ENCODE measurements around the gene NECAB2. TPM values are rescaled to one million over a fixed set of nuclear protein-coding genes. Genes with fewer than 3 reads are reported as not detected.

The NECAB2 gene
- total RNA-seq, 1 donor from 2014 or later, result not detected

DNA sequence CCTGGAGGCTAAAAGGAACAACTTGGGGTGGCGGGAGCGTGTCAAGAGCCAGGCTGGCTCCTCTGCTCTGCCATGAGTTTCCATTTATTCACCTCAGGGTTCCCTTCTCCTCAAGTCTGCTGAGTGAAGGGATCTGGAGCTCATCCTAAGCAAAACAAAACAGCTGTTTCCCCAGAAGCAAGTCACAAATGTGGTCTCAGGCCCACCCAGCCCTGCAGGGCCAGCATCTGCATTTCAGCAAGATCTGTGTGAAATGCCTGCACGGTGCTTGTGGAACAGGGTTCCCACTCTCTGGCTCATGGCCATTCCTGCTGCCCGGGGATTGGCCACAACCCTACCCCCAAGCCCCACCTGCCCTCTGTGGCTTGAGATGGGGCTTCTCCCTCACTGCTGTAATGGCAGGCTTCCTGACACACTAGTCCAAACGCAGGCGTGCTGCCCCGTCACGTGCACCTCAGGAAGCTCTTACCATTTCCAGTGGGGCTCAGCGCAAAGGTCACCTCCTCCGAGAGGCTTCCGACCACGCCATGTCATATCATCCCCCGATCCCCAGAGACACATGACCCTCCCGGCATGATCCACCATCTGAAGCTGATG, 72.3 kb downstream of the NECAB2 start:
- peaks cover 4% of the 10 kb centered on the region for H3K9me3 Mint-ChIP-seq (ENCODE audit: unreplicated experiment)
- H3K4me1 Mint-ChIP-seq (ENCODE audit: unreplicated experiment), result peaks cover 3% of the 10 kb centered on the region
- no peak overlapping the region for H3K4me3 Mint-ChIP-seq (ENCODE audit: unreplicated experiment)
- H3K36me3 Mint-ChIP-seq (ENCODE audit: unreplicated experiment), result peaks cover 3% of the 10 kb centered on the region
- H3K27me3 Mint-ChIP-seq (ENCODE audit: unreplicated experiment), result peaks cover 21% of the 10 kb centered on the region
- TF ChIP-seq, protein P1, sequence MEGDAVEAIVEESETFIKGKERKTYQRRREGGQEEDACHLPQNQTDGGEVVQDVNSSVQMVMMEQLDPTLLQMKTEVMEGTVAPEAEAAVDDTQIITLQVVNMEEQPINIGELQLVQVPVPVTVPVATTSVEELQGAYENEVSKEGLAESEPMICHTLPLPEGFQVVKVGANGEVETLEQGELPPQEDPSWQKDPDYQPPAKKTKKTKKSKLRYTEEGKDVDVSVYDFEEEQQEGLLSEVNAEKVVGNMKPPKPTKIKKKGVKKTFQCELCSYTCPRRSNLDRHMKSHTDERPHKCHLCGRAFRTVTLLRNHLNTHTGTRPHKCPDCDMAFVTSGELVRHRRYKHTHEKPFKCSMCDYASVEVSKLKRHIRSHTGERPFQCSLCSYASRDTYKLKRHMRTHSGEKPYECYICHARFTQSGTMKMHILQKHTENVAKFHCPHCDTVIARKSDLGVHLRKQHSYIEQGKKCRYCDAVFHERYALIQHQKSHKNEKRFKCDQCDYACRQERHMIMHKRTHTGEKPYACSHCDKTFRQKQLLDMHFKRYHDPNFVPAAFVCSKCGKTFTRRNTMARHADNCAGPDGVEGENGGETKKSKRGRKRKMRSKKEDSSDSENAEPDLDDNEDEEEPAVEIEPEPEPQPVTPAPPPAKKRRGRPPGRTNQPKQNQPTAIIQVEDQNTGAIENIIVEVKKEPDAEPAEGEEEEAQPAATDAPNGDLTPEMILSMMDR (IDR thresholded peaks at IDR 0.05), result no peak
- DNase-seq (ENCODE audit: extremely low spot score, unreplicated experiment), result no peak
- H3K27ac Mint-ChIP-seq (ENCODE audit: unreplicated experiment), result no peak overlapping the region

DNA sequence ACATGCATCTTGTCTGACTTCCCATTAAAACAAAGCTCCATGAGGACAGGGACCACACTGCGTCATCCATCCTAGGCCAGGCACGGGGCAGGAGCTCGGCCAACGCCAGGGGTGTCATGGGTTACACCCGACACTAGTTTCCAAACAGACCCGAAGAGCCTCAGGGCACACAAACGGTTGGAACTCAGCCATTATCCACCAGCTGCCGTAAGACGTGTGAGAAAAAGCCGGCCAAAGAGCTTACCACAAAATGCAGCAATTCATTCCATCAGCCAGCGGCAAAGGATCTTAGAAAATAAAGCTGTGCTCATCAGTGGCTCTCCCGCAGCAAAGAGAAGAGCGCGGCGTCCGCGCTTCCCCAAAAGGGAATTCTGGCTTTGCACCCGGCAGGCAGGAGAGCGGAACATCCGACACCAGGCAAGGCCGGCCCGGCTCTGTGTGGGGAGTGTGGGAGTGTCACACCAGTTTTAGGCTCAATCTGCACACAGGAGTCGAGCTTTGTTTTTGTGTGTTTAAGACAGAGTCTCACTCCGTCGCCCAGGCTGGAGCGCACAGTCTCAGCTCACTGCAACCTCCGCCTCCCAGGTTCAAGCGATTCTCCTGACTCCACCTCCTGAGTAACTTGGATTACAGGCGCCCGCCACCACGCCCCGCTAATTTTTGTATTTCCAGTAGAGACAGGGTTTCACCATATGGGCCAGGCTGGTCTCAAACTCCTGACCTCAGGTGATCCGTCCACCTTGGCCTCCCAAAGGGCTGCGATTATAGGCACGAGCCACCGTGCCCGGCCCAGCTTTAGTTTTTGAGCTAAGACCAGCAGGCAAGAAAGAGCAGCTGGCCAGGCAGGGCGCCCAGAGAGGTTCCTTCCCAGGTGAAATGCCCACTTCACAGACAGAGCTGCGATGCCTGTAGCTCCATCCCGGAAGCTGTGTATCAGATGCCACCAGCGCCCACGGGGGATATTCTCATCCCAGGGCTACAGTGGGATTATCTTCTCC, 73.1 kb downstream of the NECAB2 start:
- Mint-ChIP-seq H3K4me1 (ENCODE audit: unreplicated experiment) (peaks cover 3% of the 10 kb centered on the region), H3K36me3 (ENCODE audit: unreplicated experiment) (no peaks in the 10 kb centered on the region), H3K27ac (ENCODE audit: unreplicated experiment) (no peak overlapping the region), H3K4me3 (ENCODE audit: unreplicated experiment) (no peak overlapping the region), H3K27me3 (ENCODE audit: unreplicated experiment) (peaks cover 18% of the 10 kb centered on the region), H3K9me3 (ENCODE audit: unreplicated experiment) (no peaks in the 10 kb centered on the region)
- TF ChIP-seq, protein P1 (IDR thresholded peaks at IDR 0.05), result no peak
- no peak for DNase-seq (ENCODE audit: extremely low spot score, unreplicated experiment)

DNA sequence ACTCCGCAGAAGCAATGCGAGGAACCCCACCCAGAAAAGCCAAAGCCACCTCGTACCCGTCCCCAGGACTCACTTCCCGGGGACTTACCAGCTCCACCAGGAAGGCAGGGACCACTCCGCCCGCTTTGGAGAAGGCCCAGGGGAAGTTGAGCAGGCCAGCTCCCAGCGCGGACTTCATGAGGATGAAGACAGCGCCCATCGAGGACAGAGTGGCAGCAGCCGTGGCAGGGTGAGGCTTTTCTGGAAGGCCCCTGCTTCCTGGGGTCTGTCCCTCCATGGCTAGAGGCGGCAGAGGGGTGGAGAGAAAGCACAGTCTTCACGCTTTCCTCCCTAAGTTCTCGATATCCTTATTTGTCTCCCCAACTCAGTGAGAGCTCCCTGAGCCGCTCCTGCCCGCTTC, 73.8 kb downstream of the NECAB2 start:
- Mint-ChIP-seq H3K4me3 (ENCODE audit: unreplicated experiment) (no peak overlapping the region), H3K36me3 (ENCODE audit: unreplicated experiment) (no peaks in the 10 kb centered on the region), H3K4me1 (ENCODE audit: unreplicated experiment) (peaks cover 3% of the 10 kb centered on the region), H3K9me3 (ENCODE audit: unreplicated experiment) (no peaks in the 10 kb centered on the region), H3K27me3 (ENCODE audit: unreplicated experiment) (peaks cover 18% of the 10 kb centered on the region), H3K27ac (ENCODE audit: unreplicated experiment) (no peak overlapping the region)
- DNase-seq (ENCODE audit: extremely low spot score, unreplicated experiment), result no peak
- TF ChIP-seq, protein P1 (IDR thresholded peaks at IDR 0.05), result no peak

DNA sequence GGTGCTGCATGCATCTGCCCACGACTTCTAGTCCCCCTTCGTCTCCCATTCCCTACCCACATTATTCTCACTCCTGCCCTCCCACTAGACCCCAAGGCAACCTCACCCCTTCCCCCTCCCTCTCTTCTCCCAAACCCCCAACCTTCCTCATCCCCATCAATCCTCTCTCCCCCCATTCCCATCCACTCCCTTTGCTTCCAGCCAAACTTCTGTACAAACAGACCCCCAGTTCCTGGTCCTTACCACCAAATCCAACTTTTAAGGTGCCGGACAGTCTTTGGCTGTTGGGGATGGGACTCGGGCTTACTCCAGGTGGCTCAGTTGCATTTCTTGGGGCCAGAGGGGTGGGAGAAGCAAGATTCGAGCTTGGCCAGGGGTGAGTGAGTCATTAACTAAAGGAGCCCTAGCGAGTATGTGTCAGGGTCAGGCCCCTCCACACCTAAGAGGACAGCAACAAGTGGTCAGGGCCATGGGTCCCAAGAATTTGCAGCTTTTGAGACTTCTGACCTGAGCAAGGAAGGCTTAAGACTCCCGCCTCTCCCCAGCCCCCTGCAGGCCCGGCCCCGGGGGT, 74.3 kb downstream of the NECAB2 start, which contains the start of gene SLC38A8:
Gene SLC38A8 (minus strand): TSS at position 488 of the 571 bp plus-strand sequence. CDS start 638 bp downstream, outside the sequence.
- peaks cover 18% of the 10 kb centered on the region for H3K27me3 Mint-ChIP-seq (ENCODE audit: unreplicated experiment)
- TF ChIP-seq, protein P1 (IDR thresholded peaks at IDR 0.05), result no peak
- H3K27ac Mint-ChIP-seq (ENCODE audit: unreplicated experiment), result no peak within 1 kb of the TSS
- H3K9me3 Mint-ChIP-seq (ENCODE audit: unreplicated experiment), result no peaks in the 10 kb centered on the region
- peaks cover 3% of the 10 kb centered on the region for H3K4me1 Mint-ChIP-seq (ENCODE audit: unreplicated experiment)
- no peak for DNase-seq (ENCODE audit: extremely low spot score, unreplicated experiment)
- H3K4me3 Mint-ChIP-seq (ENCODE audit: unreplicated experiment), result no peak within 1 kb of the TSS
- H3K36me3 Mint-ChIP-seq (ENCODE audit: unreplicated experiment), result no peaks in the 10 kb centered on the region
